MCF 10A (cell line): Measurements from ENCODE around the gene SND1. TPM values are rescaled to one million over a fixed set of nuclear protein-coding genes. Genes with fewer than 3 reads are reported as not detected.

Experiments used
- BruUV-seq: library from RNA; stranded (reverse); fragments of 400-500 nt; replicated peaks from 2 replicates; lab custom pipeline; 2021; lab: Mats Ljungman, UMichigan
- CTCF ChIA-PET: fragments of 300-600 bp; sonication (Branson Sonifier 250); formaldehyde crosslinking; extraction: SDS; loops from one replicate; lab custom pipeline; 2021; ENCODE audit warnings: antibody characterized with exemption, inconsistent platforms; lab: Yijun Ruan, JAX
- POLR2A ChIA-PET: fragments of 300-600, 350-650 bp; sonication (Branson Sonifier 250); formaldehyde crosslinking; extraction: SDS; loops from one replicate; lab custom pipeline; 2020; ENCODE audit warnings: antibody characterized with exemption, inconsistent platforms; lab: Yijun Ruan, JAX
- DNase-seq: peaks from one replicate; pipeline ENCODE4 v3.0.0-alpha.2; 2018; ENCODE audit not compliant: unreplicated experiment
- H3K27ac Mint-ChIP-seq: one replicate; pipeline ENCODE4 v1.8.0; 2022; ENCODE audit warnings: mild to moderate bottlenecking, low read depth, mixed read lengths; ENCODE audit not compliant: unreplicated experiment
- H3K27me3 Mint-ChIP-seq: one replicate; pipeline ENCODE4 v1.8.0; 2022; ENCODE audit warnings: mixed read lengths; ENCODE audit not compliant: insufficient read depth, unreplicated experiment
- H3K36me3 Mint-ChIP-seq: one replicate; pipeline ENCODE4 v1.8.0; 2022; ENCODE audit warnings: mild to moderate bottlenecking, moderate library complexity, mixed read lengths; ENCODE audit not compliant: insufficient read depth, unreplicated experiment
- H3K4me1 Mint-ChIP-seq: one replicate; pipeline ENCODE4 v1.8.0; 2022; ENCODE audit warnings: mixed read lengths; ENCODE audit not compliant: insufficient read depth, unreplicated experiment
- H3K4me3 Mint-ChIP-seq: one replicate; pipeline ENCODE4 v1.8.0; 2022; ENCODE audit warnings: mild to moderate bottlenecking, moderate library complexity, mixed read lengths; ENCODE audit not compliant: unreplicated experiment
- H3K9me3 Mint-ChIP-seq: one replicate; pipeline ENCODE4 v1.8.0; 2022; ENCODE audit warnings: mixed read lengths; ENCODE audit not compliant: unreplicated experiment
- CTCF ChIP-seq: fragments of 200-600 bp; IDR thresholded peaks from one replicate; pipeline ENCODE4 v1.8.0; 2022; ENCODE audit warnings: antibody characterized with exemption, mild to moderate bottlenecking; ENCODE audit not compliant: unreplicated experiment
- intact Hi-C: fragments of 100-400 bp; cut with micrococcal nuclease; formaldehyde crosslinking; loops from 2 replicates; pipeline ENCODE4 v1.14.1; 2022
- total RNA-seq: library from RNA; stranded (reverse); gene quantifications from 2 replicates; pipeline ENCODE4 v1.2.3, GENCODE V29; 2022

Gene SND1
- total RNA-seq, 1 experiment from 2014 or later: 297 TPM

DNA sequence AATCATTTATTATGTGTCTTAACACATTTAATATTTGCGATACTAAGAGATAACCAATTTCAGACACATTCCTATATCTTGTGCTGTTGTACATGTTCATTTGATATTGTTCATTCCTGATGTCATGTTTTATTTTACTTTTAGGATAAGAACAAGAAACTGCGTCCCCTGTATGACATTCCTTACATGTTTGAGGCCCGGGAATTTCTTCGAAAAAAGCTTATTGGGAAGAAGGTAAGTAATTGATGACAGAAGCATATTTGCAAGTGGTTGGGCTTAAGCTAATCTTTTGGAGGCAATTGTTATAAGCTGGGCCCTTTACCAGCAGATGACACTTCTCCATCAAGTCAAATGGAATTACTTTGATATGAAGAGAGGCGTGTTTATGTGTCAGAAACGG lies 155.3 kb downstream of the SND1 start:
- Mint-ChIP-seq H3K27me3 (no peaks in the 10 kb centered on the region), H3K4me1 (peaks cover 26% of the 10 kb centered on the region), H3K27ac (no peak overlapping the region), H3K36me3 (peaks cover 28% of the 10 kb centered on the region), H3K4me3 (no peak overlapping the region), H3K9me3 (no peaks in the 10 kb centered on the region)
- POLR2A ChIA-PET: no interaction called here
- intact Hi-C loops: no loop called here
- no peak for TF ChIP-seq CTCF
- BruUV-seq: no TSS peak
- DNase-seq: no peak
- CTCF ChIA-PET: interaction anchor here (1.3 kb wide), 1 partner anchor 12 kb away, joined by 3 read pairs; no protein-coding TSS in a partner anchor

DNA sequence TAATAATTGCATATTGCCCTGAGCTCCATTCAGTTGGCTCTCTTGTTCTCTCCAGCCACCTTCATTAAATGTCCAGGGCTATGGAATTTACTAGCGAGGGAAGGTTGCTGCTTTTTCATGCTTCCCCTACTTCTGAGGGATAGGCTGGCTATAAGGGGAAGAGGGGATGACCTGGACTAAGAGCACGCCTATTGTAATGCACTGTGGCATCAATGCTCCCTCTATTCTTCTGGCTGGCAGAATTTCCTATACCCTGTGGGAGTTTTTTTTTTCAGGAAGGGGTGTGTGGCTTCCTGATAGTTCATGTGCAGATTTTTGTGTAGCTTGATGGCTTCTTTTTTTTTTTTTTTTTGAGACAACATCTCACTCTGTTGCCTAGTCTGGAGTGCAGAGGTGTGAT lies 155.8 kb downstream of the SND1 start:
- CTCF ChIA-PET: interaction anchor here (1.3 kb wide), 1 partner anchor 12 kb away, joined by 3 read pairs; no protein-coding TSS in a partner anchor
- Mint-ChIP-seq H3K27me3 (no peaks in the 10 kb centered on the region), H3K27ac (no peak overlapping the region), H3K4me3 (no peak overlapping the region), H3K4me1 (peaks cover 28% of the 10 kb centered on the region), H3K36me3 (peaks cover 28% of the 10 kb centered on the region), H3K9me3 (no peaks in the 10 kb centered on the region)
- DNase-seq: no peak
- POLR2A ChIA-PET: no interaction called here
- no peak for TF ChIP-seq CTCF
- BruUV-seq: no TSS peak
- intact Hi-C loops: no loop called here

- Mint-ChIP-seq H3K4me3 (no peak overlapping the region), H3K4me1 (peaks cover 28% of the 10 kb centered on the region), H3K27me3 (no peaks in the 10 kb centered on the region), H3K27ac (peak overlapping the region; percentile 72), H3K9me3 (no peaks in the 10 kb centered on the region), H3K36me3 (peaks cover 33% of the 10 kb centered on the region)
- BruUV-seq: no TSS peak
- no peak for TF ChIP-seq CTCF
- intact Hi-C loops: no loop called here
- DNase-seq: peak; percentile 71
- ChIA-PET CTCF (interaction anchor here (0.7 to 1.2 kb wide), 2 partner anchors 11 to 326 kb away, joined by 3 to 8 read pairs; no protein-coding TSS in a partner anchor), POLR2A (interaction anchor here (0.6 to 1.8 kb wide), 8 partner anchors 11 to 88 kb away, joined by 3 to 5 read pairs (median 3); no protein-coding TSS in a partner anchor)
Measured at GRCh38 chr7:127809261-127809702, 157.3 kb downstream of the SND1 start.

DNA sequence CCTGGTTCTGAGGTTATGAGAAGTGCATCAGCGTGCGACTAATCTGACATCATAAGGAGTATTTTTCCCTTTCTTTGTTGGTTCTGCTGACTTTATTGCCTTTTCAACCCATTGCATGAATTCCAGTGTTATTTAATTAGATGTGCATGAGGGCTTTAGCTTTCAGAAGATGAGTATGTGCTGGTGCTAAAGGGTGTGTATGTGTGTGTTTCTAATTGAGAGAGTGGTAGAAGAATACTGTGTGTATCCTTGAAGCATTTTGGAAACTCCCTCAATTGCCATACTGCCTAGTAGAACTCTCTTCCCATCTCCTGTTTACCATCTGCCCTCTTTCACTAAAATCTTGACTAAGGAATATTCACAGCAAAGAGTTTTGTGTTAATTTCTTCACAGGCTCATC lies 158.1 kb downstream of the SND1 start:
- BruUV-seq: no TSS peak
- H3K27me3 Mint-ChIP-seq: no peaks in the 10 kb centered on the region
- no peak for DNase-seq
- H3K36me3 Mint-ChIP-seq: peaks cover 33% of the 10 kb centered on the region
- POLR2A ChIA-PET: interaction anchor here (0.6 to 1.8 kb wide), 3 partner anchors 10 to 15 kb away, joined by 3 to 5 read pairs (median 4); no protein-coding TSS in a partner anchor
- intact Hi-C loops: no loop called here
- peaks cover 28% of the 10 kb centered on the region for H3K4me1 Mint-ChIP-seq
- CTCF ChIA-PET: no interaction called here
- no peak overlapping the region for H3K4me3 Mint-ChIP-seq
- peak overlapping the region; percentile 72 for H3K27ac Mint-ChIP-seq
- H3K9me3 Mint-ChIP-seq: no peaks in the 10 kb centered on the region
- TF ChIP-seq CTCF: no peak
